H1 (cell line): ENCODE data around the gene HDAC9. TPM values are rescaled to one million over a fixed set of nuclear protein-coding genes. Genes with fewer than 3 reads are reported as not detected.

Experiments
- CTCF ChIA-PET: fragments of 300-600 bp; sonication (Branson Sonifier 250); formaldehyde crosslinking; loops from one replicate; lab custom pipeline; 2021; ENCODE audit not compliant: partially characterized antibody; lab: Charles Lee
- POLR2A ChIA-PET: fragments of 300-600 bp; sonication (Branson Sonifier 250); formaldehyde crosslinking; loops from one replicate; lab custom pipeline; 2021; ENCODE audit warnings: inconsistent platforms; ENCODE audit not compliant: partially characterized antibody; lab: Charles Lee
- DNase-seq, 2 experiments: peaks; one replicate each; pipeline versions ENCODE4 v3.0.0 to v3.0.0-alpha.2; 2010 to 2022; ENCODE audit warnings: low spot score in 2 of 2, low read depth in 1 of 2, mixed read lengths in 1 of 2
- FAIRE-seq: peaks from 2 replicates; lab custom pipeline; 2011; peaks lifted over from hg19 to GRCh38; lab: Jason Lieb, UNC
- H2AFZ ChIP-seq: 2 replicates; pipeline ENCODE4 v1.8.1; 2012; ENCODE audit warnings: low read length, inconsistent platforms
- H2AK5ac ChIP-seq: 2 replicates; pipeline ENCODE4 v1.6.1; 2013; ENCODE audit warnings: low read depth, low read length
- H2BK120ac ChIP-seq: replicated peaks from 2 replicates; pipeline ENCODE3; 2013; ENCODE audit warnings: low read depth, low read length, inconsistent platforms
- H2BK12ac ChIP-seq: 2 replicates; pipeline ENCODE4 v1.6.1; 2013; ENCODE audit warnings: low read depth, low read length
- H2BK15ac ChIP-seq: 2 replicates; pipeline ENCODE4 v1.6.1; 2013; ENCODE audit warnings: low read length
- H2BK20ac ChIP-seq: 2 replicates; pipeline ENCODE4 v1.6.1; 2013; ENCODE audit warnings: low read length
- H2BK5ac ChIP-seq: 2 replicates; pipeline ENCODE4 v1.6.1; 2013; ENCODE audit warnings: low read depth, low read length
- H3K14ac ChIP-seq: 2 replicates; pipeline ENCODE4 v1.6.1; 2013; ENCODE audit warnings: inconsistent platforms; ENCODE audit not compliant: insufficient read length
- H3K18ac ChIP-seq: 2 replicates; pipeline ENCODE4 v1.6.1; 2013; ENCODE audit warnings: low read length; ENCODE audit errors: extremely low read depth
- H3K23ac ChIP-seq: 2 replicates; pipeline ENCODE4 v1.6.1; 2013; ENCODE audit warnings: inconsistent platforms; ENCODE audit not compliant: insufficient read length
- H3K23me2 ChIP-seq: 2 replicates; pipeline ENCODE4 v1.6.1; 2013; ENCODE audit warnings: low read depth, low read length
- H3K27ac ChIP-seq: 2 replicates; pipeline ENCODE4 v1.6.1; 2011; ENCODE audit warnings: low read depth, low read length, inconsistent platforms
- H3K27me3 ChIP-seq, 4 experiments: replicated peaks in 1 of 4; 1 replicate in 1 of 4; 2 replicates in 3 of 4; pipeline versions ENCODE4 v1.6.1 to v1.8.1; 2011 to 2013; ENCODE audit warnings: low read length in 3 of 4, mild to moderate bottlenecking in 3 of 4, inconsistent platforms in 2 of 4, mixed read lengths in 2 of 4, moderate library complexity in 1 of 4; ENCODE audit not compliant: control insufficient read depth in 3 of 4, insufficient read depth in 3 of 4; ENCODE audit errors: extremely low read depth in 1 of 4
- H3K36me3 ChIP-seq, 4 experiments: 2 replicates each; pipeline versions ENCODE4 v1.6.1 to v1.8.1; 2011 to 2013; ENCODE audit warnings: mild to moderate bottlenecking in 4 of 4, low read length in 3 of 4, moderate library complexity in 2 of 4, control low read depth in 1 of 4, inconsistent platforms in 1 of 4; ENCODE audit not compliant: insufficient read depth in 4 of 4, control insufficient read depth in 2 of 4
- H3K4ac ChIP-seq: replicated peaks from 2 replicates; pipeline ENCODE3; 2013; ENCODE audit warnings: low read length, low read depth, mixed read lengths, inconsistent platforms; ENCODE audit not compliant: insufficient read length
- H3K4me1 ChIP-seq, 4 experiments: replicated peaks in 1 of 4; 1 replicate in 1 of 4; 2 replicates in 3 of 4; pipeline versions ENCODE4 v1.6.1 to v1.8.1; 2011 to 2013; ENCODE audit warnings: low read length in 3 of 4, inconsistent platforms in 2 of 4, mixed read lengths in 1 of 4; ENCODE audit not compliant: insufficient read depth in 4 of 4, control insufficient read depth in 3 of 4
- H3K4me2 ChIP-seq, 2 experiments: 2 replicates each; pipeline versions ENCODE4 v1.6.1 to v1.8.1; 2011 to 2013; ENCODE audit warnings: low read depth in 2 of 2, low read length in 2 of 2, control low read depth in 1 of 2, inconsistent platforms in 1 of 2, mild to moderate bottlenecking in 1 of 2; ENCODE audit not compliant: insufficient read depth in 1 of 2
- H3K4me3 ChIP-seq, 4 experiments: fragments of 200-600, 300-600 bp in 1 of 4; sonication (generic), shearing (Covaris generic), sonication (Bioruptor Twin) in 1 of 4; 2 replicates each; pipeline versions ENCODE4 v1.5.1 to v1.8.1; 2011 to 2016; ENCODE audit warnings: low read length in 4 of 4, low read depth in 3 of 4, control low read depth in 2 of 4, inconsistent platforms in 2 of 4, mild to moderate bottlenecking in 2 of 4, mixed read lengths in 1 of 4, moderate library complexity in 1 of 4; ENCODE audit not compliant: insufficient read depth in 2 of 4; ENCODE audit errors: extremely low read depth in 1 of 4
- H3K56ac ChIP-seq: replicated peaks from 2 replicates; pipeline ENCODE3; 2013; ENCODE audit warnings: low read depth, mild to moderate bottlenecking, mixed read lengths, low read length, inconsistent platforms; ENCODE audit not compliant: insufficient read length
- H3K79me1 ChIP-seq: 2 replicates; pipeline ENCODE4 v1.6.1; 2013; ENCODE audit warnings: low read depth, low read length, control low read depth
- H3K79me2 ChIP-seq, 2 experiments: 2 replicates each; pipeline versions ENCODE4 v1.6.1 to v1.8.1; 2012 to 2013; ENCODE audit warnings: low read length in 2 of 2, mild to moderate bottlenecking in 2 of 2, inconsistent platforms in 1 of 2; ENCODE audit not compliant: insufficient read depth in 2 of 2, control insufficient read depth in 1 of 2
- H3K9ac ChIP-seq, 4 experiments: replicated peaks in 1 of 4; 1 replicate in 1 of 4; 2 replicates in 3 of 4; pipeline versions ENCODE4 v1.6.1 to v1.8.1; 2011 to 2013; ENCODE audit warnings: low read depth in 3 of 4, low read length in 3 of 4, control low read depth in 2 of 4, mild to moderate bottlenecking in 2 of 4, moderate library complexity in 2 of 4, inconsistent platforms in 1 of 4; ENCODE audit errors: extremely low read depth in 1 of 4
- H3K9me3 ChIP-seq, 2 experiments: 2 replicates each; pipeline versions ENCODE4 v1.6.1 to v1.8.1; 2012 to 2013; ENCODE audit warnings: mild to moderate bottlenecking in 2 of 2, moderate library complexity in 2 of 2, control low read depth in 1 of 2, inconsistent platforms in 1 of 2, low read depth in 1 of 2, low read length in 1 of 2, mixed read lengths in 1 of 2; ENCODE audit not compliant: insufficient read depth in 2 of 2
- H4K20me1 ChIP-seq, 2 experiments: replicated peaks in 1 of 2; 2 replicates each; pipeline versions ENCODE3 to v1.8.1; 2011 to 2013; ENCODE audit warnings: inconsistent platforms in 2 of 2, low read length in 2 of 2, mild to moderate bottlenecking in 1 of 2; ENCODE audit not compliant: insufficient read depth in 2 of 2, control insufficient read depth in 1 of 2
- H4K5ac ChIP-seq: 2 replicates; pipeline ENCODE4 v1.6.1; 2013; ENCODE audit warnings: low read length, low read depth, mixed read lengths, inconsistent platforms; ENCODE audit not compliant: insufficient read length
- H4K8ac ChIP-seq: 2 replicates; pipeline ENCODE4 v1.8.0; 2013; ENCODE audit warnings: mild to moderate bottlenecking, moderate library complexity, low read length, inconsistent platforms; ENCODE audit not compliant: insufficient read depth; ENCODE audit errors: extremely low read depth
- H4K91ac ChIP-seq: replicated peaks from 2 replicates; pipeline ENCODE3; 2013; ENCODE audit warnings: low read length, mixed read lengths, inconsistent platforms; ENCODE audit not compliant: insufficient read length
- BACH1 ChIP-seq: IDR thresholded peaks from 2 replicates; pipeline ENCODE4 v1.6.1; 2012; ENCODE audit warnings: low read length, improper control_type of control experiment
- CHD1 ChIP-seq: IDR thresholded peaks from 2 replicates; pipeline ENCODE4 v1.6.1; 2012; ENCODE audit warnings: low read depth, low read length, improper control_type of control experiment
- CHD2 ChIP-seq: IDR thresholded peaks from 2 replicates; pipeline ENCODE4 v1.6.1; 2012; ENCODE audit warnings: low read length, improper control_type of control experiment
- RAD21 ChIP-seq, 2 experiments: IDR thresholded peaks in 1 of 2; conservative IDR thresholded peaks in 1 of 2; 2 replicates each; pipeline ENCODE4 v1.6.1; 2011; ENCODE audit warnings: low read depth in 2 of 2, low read length in 2 of 2, improper control_type of control experiment in 1 of 2, inconsistent platforms in 1 of 2, mild to moderate bottlenecking in 1 of 2, moderate library complexity in 1 of 2
- RXRA ChIP-seq: IDR thresholded peaks from 2 replicates; pipeline ENCODE4 v1.6.1; 2011; ENCODE audit warnings: low read depth, mild to moderate bottlenecking, low read length, moderate library complexity; ENCODE audit not compliant: insufficient read depth
- SIN3A ChIP-seq, 2 experiments: IDR thresholded peaks in 1 of 2; conservative IDR thresholded peaks in 1 of 2; 2 replicates each; pipeline ENCODE4 v1.6.1; 2011 to 2012; ENCODE audit warnings: low read length in 2 of 2, improper control_type of control experiment in 1 of 2, low read depth in 1 of 2, mild to moderate bottlenecking in 1 of 2
- SP1 ChIP-seq: IDR thresholded peaks from 2 replicates; pipeline ENCODE4 v1.6.1; 2011; ENCODE audit warnings: low read depth, low read length
- WGBS, 2 experiments: shearing (Covaris generic) in 1 of 2; methylation state at CpG; one replicate each; pipeline versions ENCODE4 v1.1.6 to v1.1.7; 2013 to 2015; ENCODE audit warnings: low lambda C conversion rate in 2 of 2, mixed read lengths in 2 of 2, inconsistent platforms in 1 of 2, low coverage in 1 of 2, missing lambda C conversion rate in 1 of 2; ENCODE audit not compliant: insufficient replicate concordance in 2 of 2, insufficient coverage in 1 of 2, insufficient read length in 1 of 2; ENCODE audit errors: extremely low coverage in 1 of 2, missing lambda C conversion rate in 1 of 2; 5-methylcytosine and 5-hydroxymethylcytosine counted together
- polyA plus RNA-seq, 7 experiments: library from polyadenylated mRNA; depleted of rRNA in 3 of 7; stranded (reverse) in 5 of 7; unstranded in 2 of 7; fragments of >200 nt in 5 of 7; fragments of 200-250 nt in 2 of 7; gene quantifications; 1 replicate in 5 of 7; 2 replicates in 1 of 7; 4 replicates in 1 of 7; pipeline versions ENCODE4 v1.2.1 to v1.2.3, GENCODE V29; 2011 to 2013; ENCODE audit warnings: missing spikeins in 2 of 7, mixed read lengths in 2 of 7
- total RNA-seq: library from RNA; stranded (reverse); fragmentation: NEBNext Ultra II Directional; extraction: Animal tissue kit (Norgen Biotek cat#: 25700); gene quantifications from 2 replicates; pipeline ENCODE4 v1.2.1, GENCODE V29; 2021

The HDAC9 gene
- total and polyA plus RNA-seq, 2 of the 8 experiments (the other 6 are each of a cell fraction or from before 2014, with no cell fraction given): 9.5 to 13.1 TPM

DNA sequence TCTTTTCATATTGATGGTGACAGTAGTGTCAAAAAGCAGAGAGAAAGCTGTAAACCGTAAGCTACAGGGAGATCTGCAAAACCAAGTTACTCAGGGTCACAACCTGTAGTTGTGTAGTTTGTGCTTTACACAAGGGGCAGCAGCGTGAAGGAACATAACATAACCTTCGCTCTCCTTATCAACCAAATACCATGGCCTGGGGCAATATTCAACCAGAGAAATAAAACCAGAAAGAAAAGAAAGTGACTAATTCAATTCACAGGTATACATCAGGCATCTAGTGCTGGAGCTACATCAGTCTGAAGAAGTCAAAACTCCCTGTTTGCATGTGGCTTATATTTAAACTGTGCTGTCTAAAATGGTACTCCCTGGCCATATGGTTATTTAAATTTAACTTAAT lies 397.6 kb downstream of the HDAC9 start:
- no peaks in the 10 kb centered on the region for H3K4me1 ChIP-seq
- POLR2A ChIA-PET: no interaction called here
- no peak overlapping the region for H3K18ac ChIP-seq
- H3K79me2 ChIP-seq: no peaks in the 10 kb centered on the region
- H3K14ac ChIP-seq: no peak overlapping the region
- H3K4ac ChIP-seq: no peak overlapping the region
- H2BK5ac ChIP-seq: no peak overlapping the region
- H3K9ac ChIP-seq: no peak overlapping the region
- no peak overlapping the region for H3K4me3 ChIP-seq
- FAIRE-seq: no peak
- no peak overlapping the region for H4K91ac ChIP-seq
- no peaks in the 10 kb centered on the region for H3K36me3 ChIP-seq
- no peak overlapping the region for H4K8ac ChIP-seq
- no peaks in the 10 kb centered on the region for H3K79me1 ChIP-seq
- H3K9me3 ChIP-seq: no peaks in the 10 kb centered on the region
- no peak for TF ChIP-seq SP1
- TF ChIP-seq CHD2: no peak
- TF ChIP-seq SIN3A (conservative IDR thresholded peaks at IDR 0.05 in 1 of 2, IDR thresholded peaks at IDR 0.05 in 1 of 2; ENCODE audit: low read depth in 1 of 2, low read length in 2 of 2): no peak
- no peak for TF ChIP-seq BACH1
- no peak for TF ChIP-seq RXRA
- no peak for TF ChIP-seq CHD1
- TF ChIP-seq RAD21 (IDR thresholded peaks at IDR 0.05 in 1 of 2, conservative IDR thresholded peaks at IDR 0.05 in 1 of 2; ENCODE audit: low read depth in 2 of 2, low read length in 2 of 2): no peak
- no peak overlapping the region for H2BK120ac ChIP-seq
- no peak overlapping the region for H2BK12ac ChIP-seq
- H3K4me2 ChIP-seq: no peak overlapping the region
- CTCF ChIA-PET: interaction anchor here (0.7 to 2.2 kb wide), 9 partner anchors 10 to 386 kb away, joined by 3 to 7 read pairs (median 4); no protein-coding TSS in a partner anchor
- H4K5ac ChIP-seq: no peak overlapping the region
- H3K27me3 ChIP-seq: no peaks in the 10 kb centered on the region
- WGBS, 2 experiments: 83% methylated on average over 3 of the region's 3 CpGs; no CpG with 5 or more reads in 1 of the 2 experiments
- no peaks in the 10 kb centered on the region for H4K20me1 ChIP-seq
- no peak overlapping the region for H2BK20ac ChIP-seq
- H3K23me2 ChIP-seq: no peaks in the 10 kb centered on the region
- no peak overlapping the region for H2BK15ac ChIP-seq
- no peak overlapping the region for H2AK5ac ChIP-seq
- H3K27ac ChIP-seq: no peak overlapping the region
- H2AFZ ChIP-seq: no peak overlapping the region
- H3K56ac ChIP-seq: no peak overlapping the region
- no peak overlapping the region for H3K23ac ChIP-seq
- no peak for DNase-seq
